Urinary bladder (tissue), 4 donors: Measurements from ENCODE around the gene DEF6. TPM values are rescaled to one million over a fixed set of nuclear protein-coding genes. Genes with fewer than 3 reads are reported as not detected.
"Not testable (repeated sequence)": the region's sequence is repeated elsewhere in the genome, so short reads cannot be mapped to it uniquely, and the experiment has no call there.

Source experiments
- DNase-seq: peaks from one replicate; pipeline ENCODE4 v3.0.0-alpha.2; 2015; ENCODE audit errors: extremely low spot score
- H3K27ac ChIP-seq: one replicate; pipeline ENCODE4 v1.5.1; 2013; ENCODE audit warnings: low read depth, mild to moderate bottlenecking, moderate library complexity
- H3K36me3 ChIP-seq: one replicate; pipeline ENCODE4 v1.6.1; 2013; ENCODE audit warnings: mild to moderate bottlenecking, moderate library complexity; ENCODE audit not compliant: insufficient read depth
- H3K4me1 ChIP-seq: one replicate; pipeline ENCODE4 v1.6.1; 2013; ENCODE audit warnings: mild to moderate bottlenecking, moderate library complexity; ENCODE audit not compliant: insufficient read depth
- H3K4me3 ChIP-seq: one replicate; pipeline ENCODE4 v1.5.1; 2013; ENCODE audit warnings: low read depth, low read length
- WGBS: extraction: QIAGEN DNeasy Blood & Tissue Kit; methylation state at CpG from one replicate; pipeline ENCODE4 v1.1.7; 2013; 5-methylcytosine and 5-hydroxymethylcytosine counted together
- polyA plus RNA-seq: library from polyadenylated mRNA; stranded (reverse); fragments of 200-250 nt; gene quantifications from one replicate; pipeline ENCODE4 v1.2.3, GENCODE V29; 2013
- total RNA-seq: library from RNA; depleted of rRNA; stranded (reverse); fragments of >200 nt; gene quantifications from one replicate; pipeline ENCODE4 v1.2.3, GENCODE V29; 2014
- donor health status: healthy with polysubstance abuse.
- donor health status: healthy.

DEF6 gene
- total and polyA plus RNA-seq, 2 donors, result 7.2 to 7.8 TPM

DNA sequence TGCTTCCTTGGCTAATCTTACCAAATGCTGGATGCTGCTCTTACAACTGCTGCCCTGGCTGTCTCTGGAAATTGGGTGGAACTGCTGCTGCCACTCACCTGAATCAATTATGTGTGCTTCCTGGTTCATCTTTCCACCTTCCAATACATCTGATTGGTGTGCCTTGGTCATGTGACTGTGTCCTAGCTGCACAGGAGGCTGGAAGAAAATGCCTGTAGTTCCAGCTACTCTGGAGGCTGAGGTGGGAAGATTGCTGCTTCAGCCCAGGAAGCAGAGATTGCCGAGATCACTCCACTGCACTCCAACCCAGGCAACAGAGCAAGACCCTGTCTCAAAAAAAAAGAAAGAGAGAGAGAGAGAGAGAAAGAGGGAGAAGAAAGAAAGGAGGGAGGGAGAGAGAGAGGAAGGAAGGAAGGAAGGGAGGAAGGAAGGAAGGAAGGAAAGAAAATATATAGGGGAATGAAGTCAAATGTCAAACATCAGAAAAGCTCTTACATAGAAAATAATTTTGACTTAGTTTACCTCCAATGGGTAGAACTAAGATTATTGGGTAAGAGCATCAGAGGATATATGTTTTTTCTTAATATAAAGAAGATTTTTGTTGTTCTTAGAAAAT lies 30.6 kb downstream of the DEF6 start:
- Histone ChIP-seq H3K4me1 (no peaks in the 10 kb centered on the region), H3K27ac (no peak overlapping the region), H3K36me3 (no peaks in the 10 kb centered on the region), H3K4me3 (no peak overlapping the region)
- WGBS, result 90% methylated on average over 1 of the region's 1 CpG
- no peak for DNase-seq

GRCh38 chr6:35328965-35329364 lies 31.3 kb downstream of the DEF6 start:
- H3K36me3 ChIP-seq, H3K4me3 ChIP-seq, H3K27ac ChIP-seq, H3K4me1 ChIP-seq, DNase-seq: not testable (repeated sequence)
- WGBS, result 94% methylated on average over 8 of the region's 8 CpGs

DNA sequence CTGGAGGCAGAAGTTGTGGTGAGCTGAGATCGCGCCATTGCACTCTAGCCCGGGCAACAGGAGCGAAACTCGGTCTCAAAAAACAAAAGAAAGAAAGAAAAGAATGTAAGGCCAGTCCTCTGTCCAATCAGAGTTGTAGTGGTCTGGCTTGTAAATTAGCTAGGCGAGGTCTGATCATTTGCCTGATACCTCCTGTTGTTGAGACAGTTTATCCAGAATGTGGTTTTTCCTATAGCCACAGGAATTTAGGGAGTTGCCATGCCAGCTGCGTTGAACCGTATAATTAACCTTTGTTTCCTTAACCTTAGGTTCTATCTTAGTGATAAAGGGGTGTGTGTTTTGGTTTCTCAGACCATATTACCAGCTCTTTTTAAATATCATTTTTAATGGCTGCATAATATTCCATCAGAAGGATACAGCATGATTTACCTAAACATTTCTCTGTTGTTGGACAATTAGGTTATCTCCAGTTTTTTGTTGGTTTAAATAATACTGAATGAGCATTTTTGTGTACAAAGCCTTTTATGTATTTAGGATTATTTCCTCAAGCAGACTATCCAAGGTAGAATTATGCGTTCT lies 33.0 kb downstream of the DEF6 start:
- no peaks in the 10 kb centered on the region for H3K36me3 ChIP-seq
- DNase-seq, result no peak
- H3K4me3 ChIP-seq, result no peak overlapping the region
- WGBS, result 94% methylated on average over 9 of the region's 9 CpGs
- no peak overlapping the region for H3K27ac ChIP-seq
- H3K4me1 ChIP-seq, result no peaks in the 10 kb centered on the region

- WGBS, result 79% methylated on average over 9 of the region's 9 CpGs
- not testable (repeated sequence) for H3K4me3 ChIP-seq, H3K4me1 ChIP-seq, DNase-seq, H3K36me3 ChIP-seq, H3K27ac ChIP-seq
Measured at GRCh38 chr6:35332074-35332887, 34.7 kb downstream of the DEF6 start.

DNA sequence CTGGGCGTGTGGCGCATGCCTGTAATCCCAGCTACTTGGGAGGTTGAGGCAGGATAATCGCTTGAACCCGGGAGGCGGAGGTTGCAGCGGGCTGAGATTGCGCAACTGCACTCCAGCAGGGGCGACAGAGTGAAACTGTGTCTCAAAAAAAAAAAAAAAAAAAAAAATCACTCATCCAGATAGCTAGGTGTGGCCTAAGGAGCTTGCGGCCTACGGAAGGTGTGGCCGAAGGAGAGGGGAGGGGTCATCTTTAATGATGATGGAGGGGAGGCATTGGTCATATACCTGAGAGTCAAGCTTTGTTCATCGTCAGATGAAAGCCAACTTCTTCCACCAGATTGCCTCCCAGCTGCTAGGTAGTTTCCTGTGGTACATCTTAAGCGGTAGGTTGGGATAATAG lies 43.9 kb downstream of the DEF6 start:
- H3K4me1 ChIP-seq, result peaks cover 1% of the 10 kb centered on the region
- no peak overlapping the region for H3K4me3 ChIP-seq
- no peak for DNase-seq
- WGBS, result 84% methylated on average over 13 of the region's 13 CpGs
- no peak overlapping the region for H3K27ac ChIP-seq
- H3K36me3 ChIP-seq, result no peaks in the 10 kb centered on the region

DNA sequence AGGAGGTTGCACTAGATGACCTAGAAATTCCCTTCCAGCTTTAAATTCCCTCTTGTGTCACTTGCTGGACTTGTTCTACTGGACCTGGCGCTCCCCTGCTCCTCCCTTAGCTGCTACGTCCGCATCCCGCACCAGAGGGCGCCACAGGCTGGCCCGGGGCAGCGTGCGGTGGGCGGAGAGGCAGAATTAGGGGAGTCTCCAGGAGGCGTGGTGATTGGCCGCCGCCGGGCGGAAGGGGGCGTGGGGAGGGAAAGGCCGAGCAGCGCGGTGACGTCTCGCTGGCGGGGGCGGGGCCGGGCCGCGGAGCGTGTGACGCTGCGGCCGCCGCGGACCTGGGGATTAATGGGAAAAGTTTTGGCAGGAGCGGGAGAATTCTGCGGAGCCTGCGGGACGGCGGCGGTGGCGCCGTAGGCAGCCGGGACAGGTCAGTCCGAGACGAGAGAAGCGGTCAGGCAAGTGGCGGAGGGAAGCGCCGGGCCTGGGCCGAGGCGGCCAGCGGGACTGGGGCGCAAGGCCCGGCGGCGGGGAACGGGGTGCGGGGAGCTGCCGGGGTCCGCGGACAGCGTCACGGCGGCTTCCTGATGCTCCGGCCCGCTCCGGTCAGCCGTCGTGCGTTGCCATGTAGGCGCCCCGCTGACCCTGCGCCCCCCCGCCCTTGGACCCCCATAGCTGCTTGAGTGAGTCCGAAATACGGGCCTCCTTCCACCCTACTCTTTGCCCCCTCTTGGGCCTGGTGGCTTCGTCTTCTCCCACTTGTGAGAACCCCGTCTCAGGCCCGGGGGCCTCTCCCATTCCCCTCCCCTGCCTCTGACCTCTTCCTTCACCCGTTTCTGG lies 44.9 kb downstream of the DEF6 start, which contains the start of gene PPARD:
Gene PPARD (plus strand): TSS at position 301 of the 834 bp plus-strand sequence. CDS start 68,530 bp downstream, outside the sequence.
- H3K4me1 ChIP-seq, result peaks cover 1% of the 10 kb centered on the region

GRCh38 chr6:35343092-35343834 lies 45.6 kb downstream of the DEF6 start:
- DNase-seq, result no peak
- Histone ChIP-seq H3K4me3 (peak overlapping the region; percentile 78), H3K27ac (peak overlapping the region; percentile 90), H3K36me3 (no peaks in the 10 kb centered on the region), H3K4me1 (peaks cover 1% of the 10 kb centered on the region)
- 9% methylated on average over 13 of the region's 13 CpGs for WGBS

More for the DNA sequence above, 44.9 kb downstream of the DEF6 start, which contains the start of gene PPARD:
- Histone ChIP-seq H3K27ac (peak within 1 kb of the TSS; percentile 90), H3K36me3 (no peaks in the 10 kb centered on the region), H3K4me3 (peak within 1 kb of the TSS; percentile 78)
- DNase-seq, result peak; percentile 93
- under 1% methylated on average over 77 of the region's 77 CpGs for WGBS

DNA sequence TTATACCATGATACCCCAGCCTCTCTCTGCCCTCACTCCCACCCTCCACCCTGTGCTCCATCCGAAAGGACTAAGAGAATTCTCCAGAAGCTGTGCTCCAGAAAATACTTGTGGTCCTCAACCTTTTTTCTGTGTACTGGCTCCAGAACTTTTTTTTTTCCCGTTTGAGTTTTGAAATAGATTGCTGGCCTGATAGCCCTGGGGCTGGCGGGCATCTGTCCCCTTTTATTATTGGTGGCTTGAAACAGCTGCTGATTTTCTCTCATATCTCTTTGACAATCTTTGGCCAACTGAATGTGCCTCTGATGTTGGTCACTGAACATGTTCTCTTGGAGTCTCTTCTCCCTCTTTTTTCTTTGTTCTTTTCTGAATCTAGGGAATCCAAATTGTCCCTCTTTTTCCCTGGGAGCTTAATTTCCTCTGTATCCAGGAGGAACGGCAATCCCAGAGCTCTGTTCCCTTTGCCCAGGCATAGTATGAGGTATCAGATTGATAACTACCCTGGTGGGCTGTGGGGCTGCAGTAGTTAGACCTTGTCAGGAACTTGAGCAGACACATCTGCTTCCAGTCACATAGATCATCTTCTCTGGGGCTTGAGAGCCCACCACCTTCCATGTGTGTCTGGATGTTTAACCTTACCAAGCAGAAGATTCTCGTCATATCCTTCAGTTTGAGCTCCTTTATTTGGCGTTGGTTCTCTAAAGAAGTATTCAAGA lies 46.4 kb downstream of the DEF6 start:
- peaks cover 1% of the 10 kb centered on the region for H3K4me1 ChIP-seq
- H3K4me3 ChIP-seq, result peak overlapping the region; percentile 78
- H3K36me3 ChIP-seq, result no peaks in the 10 kb centered on the region
- WGBS, result 55% methylated on average over 6 of the region's 6 CpGs
- no peak for DNase-seq
- no peak overlapping the region for H3K27ac ChIP-seq

DNA sequence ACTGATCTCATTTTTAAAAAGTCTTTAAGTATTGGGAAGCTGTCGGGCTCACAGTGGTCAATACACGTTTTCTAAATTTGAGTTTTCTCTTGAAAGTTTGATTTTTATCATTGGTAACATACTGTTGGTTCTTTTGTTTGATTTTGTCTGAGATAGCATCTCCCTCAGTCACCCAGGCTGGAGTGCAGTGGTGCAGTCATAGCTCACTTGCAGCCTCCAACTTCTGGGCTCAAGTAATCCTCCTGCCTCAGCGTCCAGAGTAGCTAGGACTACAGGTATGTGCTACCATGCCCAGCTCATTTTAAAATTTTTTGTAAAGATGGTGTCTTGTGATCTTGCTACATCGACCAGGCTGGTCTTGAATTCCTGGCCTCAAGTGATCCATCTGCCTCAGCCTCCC lies 53.8 kb downstream of the DEF6 start:
- Histone ChIP-seq H3K27ac (no peak overlapping the region), H3K4me3 (no peak overlapping the region), H3K36me3 (peaks cover 1% of the 10 kb centered on the region), H3K4me1 (no peaks in the 10 kb centered on the region)
- no peak for DNase-seq
- WGBS, result 85% methylated on average over 4 of the region's 4 CpGs

- no peak for DNase-seq
- Histone ChIP-seq H3K4me1 (no peaks in the 10 kb centered on the region), H3K27ac (no peak overlapping the region), H3K4me3 (no peak overlapping the region), H3K36me3 (peaks cover 1% of the 10 kb centered on the region)
- over 99% methylated on average over 2 of the region's 2 CpGs for WGBS
Measured at GRCh38 chr6:35352735-35353134, 55.1 kb downstream of the DEF6 start.

DNA sequence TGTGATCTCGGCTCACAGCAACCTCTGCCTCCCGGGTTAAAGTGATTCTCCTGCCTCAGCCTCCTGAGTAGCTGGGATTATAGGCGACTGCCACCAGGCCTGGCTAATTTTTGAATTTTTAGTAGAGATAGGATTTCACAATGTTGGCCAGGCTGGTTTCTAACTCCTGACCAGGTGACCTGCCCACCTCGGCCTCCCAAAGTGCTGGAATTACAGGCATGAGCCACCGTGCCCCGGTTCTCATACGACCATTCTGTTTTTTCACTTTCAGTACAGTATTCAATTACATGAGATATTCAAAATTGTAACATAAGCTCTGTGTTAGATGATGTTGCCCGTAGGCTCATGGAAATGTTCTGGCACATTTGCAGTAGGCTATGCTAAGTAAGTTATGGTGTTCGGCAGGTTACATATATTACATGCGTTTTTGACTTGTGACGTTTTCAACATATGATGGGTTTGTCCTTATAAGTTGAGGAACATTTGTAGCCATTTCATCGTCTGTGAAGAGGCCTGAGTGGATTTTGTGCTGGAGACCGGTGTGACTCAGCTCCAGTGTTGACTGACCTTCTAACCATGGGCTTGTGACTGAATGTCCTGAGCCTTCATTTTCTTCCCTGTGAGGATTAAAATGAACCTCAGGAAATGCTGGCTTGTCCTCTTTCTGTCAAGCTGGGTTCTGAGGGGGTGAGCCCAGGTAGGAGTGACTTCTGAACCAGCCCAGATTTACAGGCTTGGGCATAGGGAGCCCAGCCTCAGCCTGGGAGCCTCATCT lies 56.9 kb downstream of the DEF6 start:
- DNase-seq, result no peak
- no peak overlapping the region for H3K4me3 ChIP-seq
- H3K27ac ChIP-seq, result no peak overlapping the region
- WGBS, result 95% methylated on average over 13 of the region's 13 CpGs
- H3K36me3 ChIP-seq, result peaks cover 1% of the 10 kb centered on the region
- no peaks in the 10 kb centered on the region for H3K4me1 ChIP-seq

DNA sequence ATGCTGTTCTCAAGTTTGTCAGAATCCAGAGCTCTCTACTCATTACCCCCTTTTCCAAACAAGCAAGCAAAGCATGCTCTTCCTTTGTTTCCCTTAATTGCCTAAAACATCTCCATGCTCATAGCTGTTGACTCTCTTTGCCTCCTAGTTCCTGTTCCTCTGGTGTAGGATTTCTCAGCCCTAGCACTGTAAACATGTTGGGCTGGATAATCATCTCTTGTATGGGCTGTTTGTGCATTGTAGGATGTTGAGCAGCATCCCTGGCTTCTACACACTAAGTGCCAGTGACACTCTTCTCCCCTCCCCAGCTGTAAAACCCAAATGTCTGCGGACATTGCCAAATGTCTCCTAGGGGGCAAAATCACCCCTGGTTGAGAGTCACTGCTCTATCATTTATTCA lies 58.8 kb downstream of the DEF6 start:
- WGBS, result 89% methylated on average over 1 of the region's 1 CpG
- no peak overlapping the region for H3K4me3 ChIP-seq

More for the DNA sequence above, 58.8 kb downstream of the DEF6 start:
- peaks cover 1% of the 10 kb centered on the region for H3K36me3 ChIP-seq
- H3K4me1 ChIP-seq, result no peaks in the 10 kb centered on the region
- no peak for DNase-seq
- no peak overlapping the region for H3K27ac ChIP-seq
